Vagina (tissue), 2 donors: ENCODE data around the gene CEP85. TPM values are rescaled to one million over a fixed set of nuclear protein-coding genes. Genes with fewer than 3 reads are reported as not detected.
"Not testable (repeated sequence)": the region's sequence is repeated elsewhere in the genome, so short reads cannot be mapped to it uniquely, and the experiment has no call there.

Experiments used
- DNase-seq, 2 donors: peaks; one replicate each; pipeline ENCODE4 v3.0.0-alpha.2; 2017; ENCODE audit errors: extremely low spot score in 2 of 2
- H3K27ac ChIP-seq: fragments of 200-600 bp; sonication (generic); one replicate; pipeline ENCODE4 v1.5.1; 2019
- H3K27me3 ChIP-seq: fragments of 200-600 bp; sonication (generic); one replicate; pipeline ENCODE4 v1.5.1; 2019
- H3K36me3 ChIP-seq, 2 donors: fragments of 200-600 bp; sonication (generic); one replicate each; pipeline ENCODE4 v1.5.1; 2017 to 2019
- H3K4me1 ChIP-seq: fragments of 200-600 bp; sonication (generic); one replicate; pipeline ENCODE4 v1.5.1; 2019
- H3K4me3 ChIP-seq, 2 donors: fragments of 200-600 bp; sonication (generic); 1 replicate in 1 of 2; 2 replicates in 1 of 2; pipeline ENCODE4 v1.5.1; 2016 to 2019
- H3K9me3 ChIP-seq: fragments of 200-600 bp; sonication (generic); one replicate; pipeline ENCODE4 v1.5.1; 2019
- POLR2A ChIP-seq, 2 donors: fragments of 450-650 bp; IDR thresholded peaks; one replicate each; pipeline ENCODE4 v1.6.1; 2017; ENCODE audit warnings: antibody characterized with exemption in 2 of 2, mild to moderate bottlenecking in 2 of 2, moderate library complexity in 2 of 2
- POLR2AphosphoS5 ChIP-seq, 2 donors: sonication (generic); formaldehyde crosslinking; IDR thresholded peaks; one replicate each; pipeline ENCODE4 v1.9.0; 2017; ENCODE audit warnings: antibody characterized with exemption in 2 of 2, mild to moderate bottlenecking in 2 of 2, low read depth in 1 of 2; ENCODE audit not compliant: insufficient read depth in 1 of 2
- intact Hi-C: fragments of 100-400 bp; cut with DNase I; formaldehyde crosslinking; loops from one replicate; pipeline ENCODE4 v1.15.1; 2023
- total RNA-seq: library from RNA; depleted of rRNA; stranded (reverse); fragments of >200 nt; gene quantifications from one replicate; pipeline ENCODE4 v1.2.3, GENCODE V29; 2016
- TF ChIP-seq, protein P1 (sequence below), 3 experiments: fragments of 450-650 bp in 2 of 3; fragments of 200-600 bp in 1 of 3; sonication (generic) in 1 of 3; IDR thresholded peaks; one replicate each; pipeline ENCODE4 v1.5.1; 2017 to 2019; ENCODE audit warnings: antibody characterized with exemption in 3 of 3, mild to moderate bottlenecking in 2 of 3, moderate library complexity in 2 of 3

The CEP85 gene
- total RNA-seq, 1 donor from 2014 or later, result 9.1 TPM

- intact Hi-C loops, result no loop called here
- no peak for DNase-seq
Measured at GRCh38 chr1:26302733-26303405, 68.9 kb downstream of the CEP85 start.

DNA sequence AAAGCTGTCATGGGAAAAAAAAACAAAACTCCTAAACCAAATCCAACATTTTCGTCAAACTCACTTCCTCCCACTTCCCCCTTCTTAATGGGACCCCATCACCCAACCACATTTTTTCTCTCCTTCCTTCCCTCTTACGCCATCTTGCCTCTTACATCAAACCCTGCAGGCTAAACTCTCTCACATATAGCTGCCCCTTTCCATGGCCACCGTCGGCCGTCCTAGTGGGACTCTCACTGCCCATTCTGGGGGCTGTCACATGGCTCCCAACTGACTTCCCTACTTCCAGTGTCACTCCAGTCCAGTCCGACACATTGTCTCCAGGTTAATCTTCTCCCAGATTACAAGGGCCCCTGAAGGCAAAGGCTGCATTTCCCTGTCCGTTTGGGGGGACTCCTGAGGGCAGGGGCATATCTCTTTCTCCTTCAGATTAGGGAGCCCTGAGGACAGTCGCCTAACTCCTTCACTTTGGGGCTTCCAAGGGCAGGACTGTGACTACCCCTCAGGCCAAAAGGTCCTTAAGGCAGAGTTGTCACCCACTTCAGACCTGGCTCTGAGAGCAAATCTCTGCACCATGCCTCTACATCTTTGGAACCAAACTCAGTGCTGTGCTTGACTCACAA is 71.8 kb downstream of the CEP85 start:
- peaks cover 16% of the 10 kb centered on the region for H3K4me1 ChIP-seq
- no peaks in the 10 kb centered on the region for H3K9me3 ChIP-seq
- no peaks in the 10 kb centered on the region for H3K36me3 ChIP-seq
- no peaks in the 10 kb centered on the region for H3K27me3 ChIP-seq
- H3K27ac ChIP-seq, result peak overlapping the region; percentile 42
- H3K4me3 ChIP-seq, result peak overlapping the region; percentile 76 to 86
- TF ChIP-seq, protein P1, sequence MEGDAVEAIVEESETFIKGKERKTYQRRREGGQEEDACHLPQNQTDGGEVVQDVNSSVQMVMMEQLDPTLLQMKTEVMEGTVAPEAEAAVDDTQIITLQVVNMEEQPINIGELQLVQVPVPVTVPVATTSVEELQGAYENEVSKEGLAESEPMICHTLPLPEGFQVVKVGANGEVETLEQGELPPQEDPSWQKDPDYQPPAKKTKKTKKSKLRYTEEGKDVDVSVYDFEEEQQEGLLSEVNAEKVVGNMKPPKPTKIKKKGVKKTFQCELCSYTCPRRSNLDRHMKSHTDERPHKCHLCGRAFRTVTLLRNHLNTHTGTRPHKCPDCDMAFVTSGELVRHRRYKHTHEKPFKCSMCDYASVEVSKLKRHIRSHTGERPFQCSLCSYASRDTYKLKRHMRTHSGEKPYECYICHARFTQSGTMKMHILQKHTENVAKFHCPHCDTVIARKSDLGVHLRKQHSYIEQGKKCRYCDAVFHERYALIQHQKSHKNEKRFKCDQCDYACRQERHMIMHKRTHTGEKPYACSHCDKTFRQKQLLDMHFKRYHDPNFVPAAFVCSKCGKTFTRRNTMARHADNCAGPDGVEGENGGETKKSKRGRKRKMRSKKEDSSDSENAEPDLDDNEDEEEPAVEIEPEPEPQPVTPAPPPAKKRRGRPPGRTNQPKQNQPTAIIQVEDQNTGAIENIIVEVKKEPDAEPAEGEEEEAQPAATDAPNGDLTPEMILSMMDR (IDR thresholded peaks at IDR 0.05), result no peak
- TF ChIP-seq POLR2AphosphoS5 (IDR thresholded peaks at IDR 0.05; ENCODE audit: insufficient read depth in 1 of 2, low read depth in 1 of 2) (no peak), POLR2A (IDR thresholded peaks at IDR 0.05) (no peak)
- no peak for DNase-seq
- intact Hi-C loops, result no loop called here

More at GRCh38 chr1:26302733-26303405, 68.9 kb downstream of the CEP85 start:
- Histone ChIP-seq H3K4me3 (no peak overlapping the region), H3K4me1 (peaks cover 16% of the 10 kb centered on the region), H3K27ac (peak overlapping the region; percentile 30), H3K9me3 (no peaks in the 10 kb centered on the region), H3K27me3 (no peaks in the 10 kb centered on the region), H3K36me3 (no peaks in the 10 kb centered on the region)
- TF ChIP-seq POLR2AphosphoS5 (IDR thresholded peaks at IDR 0.05; ENCODE audit: insufficient read depth in 1 of 2, low read depth in 1 of 2) (no peak), POLR2A (IDR thresholded peaks at IDR 0.05) (no peak)
- TF ChIP-seq, protein P1 (IDR thresholded peaks at IDR 0.05), result no peak

GRCh38 chr1:26306290-26307229 is 72.6 kb downstream of the CEP85 start, which contains the start of gene UBXN11:
Gene UBXN11 (minus strand): TSS chr1:26306636. CDS start chr1:26302883, 3,753 bp downstream.
- Histone ChIP-seq H3K4me3 (peak within 1 kb of the TSS; percentile 76 to 86), H3K27ac (peak within 1 kb of the TSS; percentile 42), H3K36me3 (no peaks in the 10 kb centered on the region), H3K27me3 (no peaks in the 10 kb centered on the region), H3K4me1 (peaks cover 16% of the 10 kb centered on the region), H3K9me3 (no peaks in the 10 kb centered on the region)
- DNase-seq, result no peak
- intact Hi-C loops, result no loop called here
- TF ChIP-seq POLR2AphosphoS5 (IDR thresholded peaks at IDR 0.05; ENCODE audit: insufficient read depth in 1 of 2, low read depth in 1 of 2), result peak; percentile 27 to 28
- TF ChIP-seq, protein P1 (IDR thresholded peaks at IDR 0.05), result no peak
- no peak for TF ChIP-seq POLR2A (IDR thresholded peaks at IDR 0.05)

DNA sequence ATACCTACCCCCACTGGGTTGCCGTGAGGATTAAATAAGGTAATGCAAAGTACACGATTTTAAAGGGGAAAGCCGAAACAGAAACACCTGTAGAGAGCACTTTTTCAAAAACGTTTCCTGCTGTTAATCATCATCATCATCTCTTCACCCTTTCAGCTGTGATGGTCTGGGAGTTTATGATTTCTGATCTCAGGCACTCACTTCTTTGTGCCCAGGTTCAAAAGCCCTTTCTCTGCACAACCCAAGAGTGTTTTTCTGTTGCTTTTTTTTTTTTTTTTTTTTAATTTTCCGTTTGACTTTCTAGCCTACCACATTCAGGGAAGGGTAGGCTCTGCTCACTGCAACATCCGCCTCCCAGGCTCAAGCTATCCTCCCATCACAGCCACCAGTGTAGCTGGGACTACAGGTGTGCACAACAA is 73.4 kb downstream of the CEP85 start:
- intact Hi-C loops, result no loop called here
- no peaks in the 10 kb centered on the region for H3K27me3 ChIP-seq
- H3K4me1 ChIP-seq, result peaks cover 16% of the 10 kb centered on the region
- H3K36me3 ChIP-seq, result no peaks in the 10 kb centered on the region
- H3K27ac ChIP-seq, result no peak overlapping the region
- H3K9me3 ChIP-seq, result no peaks in the 10 kb centered on the region
- no peak overlapping the region for H3K4me3 ChIP-seq
- TF ChIP-seq POLR2AphosphoS5 (IDR thresholded peaks at IDR 0.05; ENCODE audit: insufficient read depth in 1 of 2, low read depth in 1 of 2) (no peak), POLR2A (IDR thresholded peaks at IDR 0.05) (no peak)
- TF ChIP-seq, protein P1 (IDR thresholded peaks at IDR 0.05), result no peak
- no peak for DNase-seq

GRCh38 chr1:26307966-26308899 is 74.2 kb downstream of the CEP85 start:
- H3K4me3 ChIP-seq, H3K27me3 ChIP-seq, H3K9me3 ChIP-seq, intact Hi-C loops, H3K36me3 ChIP-seq, H3K27ac ChIP-seq, DNase-seq: not testable (repeated sequence)
- peaks cover 16% of the 10 kb centered on the region for H3K4me1 ChIP-seq
